Measurements from ENCODE around the gene AGO4. TPM values are rescaled to one million over a fixed set of nuclear protein-coding genes. Genes with fewer than 3 reads are reported as not detected.
"Not testable (repeated sequence)": the region's sequence is repeated elsewhere in the genome, so short reads cannot be mapped to it uniquely, and the experiment has no call there.

AGO4 gene
- total RNA-seq, 2 donors from 2014 or later: 17.6 to 20.5 TPM

DNA sequence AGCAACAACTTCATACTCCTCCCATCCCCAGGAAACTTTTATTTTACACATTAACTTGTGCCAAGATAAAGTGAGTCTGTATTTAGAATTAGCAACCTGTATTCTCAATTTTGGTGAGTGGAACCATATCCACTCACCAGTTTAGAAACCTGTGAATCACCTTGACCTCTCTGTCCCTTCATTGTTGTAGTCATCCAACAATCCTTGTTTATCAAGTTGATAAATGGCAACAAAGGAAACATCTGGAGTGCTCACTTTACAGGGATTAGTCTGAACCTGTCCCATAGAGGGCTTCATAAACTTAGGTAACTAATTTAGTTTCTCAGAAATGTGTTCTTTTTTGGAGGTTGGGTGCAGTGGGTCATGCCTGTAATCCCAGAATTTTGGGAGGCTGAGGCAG is 34.1 kb upstream of the AGO4 start:
- no peaks in the 10 kb centered on the region for H3K4me1 ChIP-seq (ENCODE audit: control insufficient read depth, insufficient read depth, low read length)
- H3K9ac ChIP-seq (ENCODE audit: extremely low read depth, low read length, poor library complexity, severe bottlenecking): no peak overlapping the region
- Mint-ChIP-seq H3K9me3 (no peaks in the 10 kb centered on the region), H3K36me3 (ENCODE audit: low read depth) (no peaks in the 10 kb centered on the region), H3K4me1 (no peaks in the 10 kb centered on the region), H3K27me3 (ENCODE audit: insufficient read depth) (no peaks in the 10 kb centered on the region), H3K4me3 (no peak overlapping the region), H3K27ac (no peak overlapping the region)
- TF ChIP-seq, protein P1, sequence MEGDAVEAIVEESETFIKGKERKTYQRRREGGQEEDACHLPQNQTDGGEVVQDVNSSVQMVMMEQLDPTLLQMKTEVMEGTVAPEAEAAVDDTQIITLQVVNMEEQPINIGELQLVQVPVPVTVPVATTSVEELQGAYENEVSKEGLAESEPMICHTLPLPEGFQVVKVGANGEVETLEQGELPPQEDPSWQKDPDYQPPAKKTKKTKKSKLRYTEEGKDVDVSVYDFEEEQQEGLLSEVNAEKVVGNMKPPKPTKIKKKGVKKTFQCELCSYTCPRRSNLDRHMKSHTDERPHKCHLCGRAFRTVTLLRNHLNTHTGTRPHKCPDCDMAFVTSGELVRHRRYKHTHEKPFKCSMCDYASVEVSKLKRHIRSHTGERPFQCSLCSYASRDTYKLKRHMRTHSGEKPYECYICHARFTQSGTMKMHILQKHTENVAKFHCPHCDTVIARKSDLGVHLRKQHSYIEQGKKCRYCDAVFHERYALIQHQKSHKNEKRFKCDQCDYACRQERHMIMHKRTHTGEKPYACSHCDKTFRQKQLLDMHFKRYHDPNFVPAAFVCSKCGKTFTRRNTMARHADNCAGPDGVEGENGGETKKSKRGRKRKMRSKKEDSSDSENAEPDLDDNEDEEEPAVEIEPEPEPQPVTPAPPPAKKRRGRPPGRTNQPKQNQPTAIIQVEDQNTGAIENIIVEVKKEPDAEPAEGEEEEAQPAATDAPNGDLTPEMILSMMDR (conservative IDR thresholded peaks at IDR 0.05): no peak
- H3K27me3 ChIP-seq (ENCODE audit: control insufficient read depth, insufficient read depth, low read length, poor library complexity, severe bottlenecking): no peaks in the 10 kb centered on the region
- no peak for DNase-seq
- H3K36me3 ChIP-seq (ENCODE audit: control insufficient read depth, insufficient read depth, low read length): no peaks in the 10 kb centered on the region
- H3K4me3 ChIP-seq (ENCODE audit: low read length): no peak overlapping the region
- no peaks in the 10 kb centered on the region for H3K9me3 ChIP-seq (ENCODE audit: control insufficient read depth, low read length)
- H3K27ac ChIP-seq (ENCODE audit: low read depth, low read length): no peak overlapping the region

DNA sequence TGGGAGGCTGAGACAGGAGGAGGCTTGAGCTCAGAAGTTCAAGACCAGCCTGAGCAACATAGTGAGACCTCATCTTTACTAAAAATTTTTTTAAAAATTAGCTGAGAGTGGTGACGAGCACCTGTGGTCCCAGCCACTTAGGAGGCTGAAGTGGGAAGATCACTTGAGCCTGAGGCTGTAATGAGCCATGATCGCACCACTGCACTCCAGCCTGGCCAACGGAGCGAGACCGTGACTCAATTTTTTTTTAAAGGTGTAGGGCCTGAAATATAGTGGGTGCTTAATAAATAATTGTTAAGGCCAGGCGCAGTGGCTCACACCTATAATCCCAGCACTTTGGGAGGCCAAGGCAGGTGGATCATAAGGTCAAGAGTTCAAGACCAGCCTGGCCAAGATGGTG is 31.6 kb upstream of the AGO4 start:
- H3K27me3 Mint-ChIP-seq (ENCODE audit: insufficient read depth); H3K36me3 ChIP-seq (ENCODE audit: control insufficient read depth, insufficient read depth, low read length): not testable (repeated sequence)

DNA sequence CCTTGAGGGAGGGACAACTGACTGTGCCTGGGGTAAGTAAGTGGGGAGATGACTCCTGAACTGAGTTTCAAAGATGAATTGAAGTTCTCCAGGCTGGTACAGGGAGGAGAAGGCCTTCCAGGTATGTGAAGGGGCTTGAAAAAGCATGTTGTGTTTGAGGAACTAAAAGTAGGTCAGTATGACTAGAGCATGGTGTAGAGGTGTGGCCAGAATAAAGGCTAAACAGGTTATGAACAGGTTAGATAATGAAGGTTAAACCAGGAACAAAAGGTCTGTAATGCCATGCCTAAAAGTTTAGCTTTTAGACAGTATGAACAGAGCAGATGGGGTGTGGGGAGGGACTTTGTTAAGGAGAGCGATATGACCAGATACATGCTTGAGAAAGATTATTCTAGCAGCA is 30.7 kb upstream of the AGO4 start:
- Mint-ChIP-seq H3K9me3 (no peaks in the 10 kb centered on the region), H3K36me3 (ENCODE audit: low read depth) (no peaks in the 10 kb centered on the region), H3K4me3 (no peak overlapping the region), H3K27ac (no peak overlapping the region), H3K4me1 (no peaks in the 10 kb centered on the region), H3K27me3 (ENCODE audit: insufficient read depth) (no peaks in the 10 kb centered on the region)
- Histone ChIP-seq H3K27ac (ENCODE audit: low read depth, low read length) (no peak overlapping the region), H3K9ac (ENCODE audit: extremely low read depth, low read length, poor library complexity, severe bottlenecking) (no peak overlapping the region), H3K4me1 (ENCODE audit: control insufficient read depth, insufficient read depth, low read length) (no peaks in the 10 kb centered on the region), H3K4me3 (ENCODE audit: low read length) (no peak overlapping the region), H3K36me3 (ENCODE audit: control insufficient read depth, insufficient read depth, low read length) (no peaks in the 10 kb centered on the region), H3K9me3 (ENCODE audit: control insufficient read depth, low read length) (no peaks in the 10 kb centered on the region), H3K27me3 (ENCODE audit: control insufficient read depth, insufficient read depth, low read length, poor library complexity, severe bottlenecking) (no peaks in the 10 kb centered on the region)
- TF ChIP-seq, protein P1 (conservative IDR thresholded peaks at IDR 0.05): no peak
- WGBS, 2 experiments (ENCODE audit: insufficient coverage in 1 of 2, insufficient read length in 1 of 2): 92 to 100% methylated on average over 1 of the region's 1 CpG
- DNase-seq: no peak

More for the DNA sequence above, 31.6 kb upstream of the AGO4 start:
- 90 to 94% methylated on average over 6 of the region's 6 CpGs for WGBS, 2 experiments (ENCODE audit: insufficient coverage in 1 of 2, insufficient read length in 1 of 2)
- H3K27ac Mint-ChIP-seq; H3K4me3 ChIP-seq (ENCODE audit: low read length); H3K27me3 ChIP-seq (ENCODE audit: control insufficient read depth, insufficient read depth, low read length, poor library complexity, severe bottlenecking); H3K27ac ChIP-seq (ENCODE audit: low read depth, low read length); H3K36me3 Mint-ChIP-seq (ENCODE audit: low read depth); H3K9me3 Mint-ChIP-seq; DNase-seq; H3K4me3 Mint-ChIP-seq; H3K9me3 ChIP-seq (ENCODE audit: control insufficient read depth, low read length); H3K9ac ChIP-seq (ENCODE audit: extremely low read depth, low read length, poor library complexity, severe bottlenecking); H3K4me1 ChIP-seq (ENCODE audit: control insufficient read depth, insufficient read depth, low read length); H3K4me1 Mint-ChIP-seq: not testable (repeated sequence)

DNA sequence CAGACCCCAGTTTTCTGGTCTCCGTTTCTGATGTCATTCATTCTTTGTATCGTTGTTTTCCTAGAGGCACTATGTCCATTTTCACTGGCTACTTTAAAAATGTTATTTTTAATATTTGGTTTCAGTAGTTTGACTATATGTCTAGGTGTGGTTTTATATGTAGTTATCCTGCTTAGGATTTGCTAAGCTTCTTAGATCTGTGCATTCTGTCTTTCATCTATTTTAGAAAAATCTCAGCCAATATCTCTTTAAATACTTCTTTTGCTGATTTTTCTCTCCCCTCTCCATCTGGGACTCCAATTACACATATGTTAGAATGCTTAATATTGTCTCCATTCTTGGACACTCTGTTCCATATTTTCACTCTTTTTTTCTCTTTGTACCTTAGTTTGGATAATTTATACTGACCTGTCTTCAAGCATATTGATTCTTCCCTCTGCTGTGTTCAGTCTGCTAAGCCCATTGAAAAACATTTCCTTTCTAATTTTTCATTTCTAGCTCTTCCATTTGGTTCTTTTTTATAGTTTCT is 24.7 kb upstream of the AGO4 start:
- no peak for DNase-seq
- no peaks in the 10 kb centered on the region for H3K9me3 Mint-ChIP-seq
- H3K36me3 Mint-ChIP-seq (ENCODE audit: low read depth): no peaks in the 10 kb centered on the region
- H3K27ac Mint-ChIP-seq: no peak overlapping the region
- 97% methylated on average over 2 of the region's 2 CpGs; no CpG with 5 or more reads in 1 of the 2 experiments for WGBS, 2 experiments (ENCODE audit: insufficient coverage in 1 of 2, insufficient read length in 1 of 2)
- Histone ChIP-seq H3K4me1 (ENCODE audit: control insufficient read depth, insufficient read depth, low read length) (no peaks in the 10 kb centered on the region), H3K36me3 (ENCODE audit: control insufficient read depth, insufficient read depth, low read length) (no peaks in the 10 kb centered on the region), H3K27me3 (ENCODE audit: control insufficient read depth, insufficient read depth, low read length, poor library complexity, severe bottlenecking) (no peaks in the 10 kb centered on the region), H3K9ac (ENCODE audit: extremely low read depth, low read length, poor library complexity, severe bottlenecking) (no peak overlapping the region), H3K4me3 (ENCODE audit: low read length) (no peak overlapping the region), H3K9me3 (ENCODE audit: control insufficient read depth, low read length) (no peaks in the 10 kb centered on the region), H3K27ac (ENCODE audit: low read depth, low read length) (no peak overlapping the region)
- TF ChIP-seq, protein P1 (conservative IDR thresholded peaks at IDR 0.05): no peak
- H3K4me1 Mint-ChIP-seq: no peaks in the 10 kb centered on the region
- H3K4me3 Mint-ChIP-seq: no peak overlapping the region
- H3K27me3 Mint-ChIP-seq (ENCODE audit: insufficient read depth): no peaks in the 10 kb centered on the region

DNA sequence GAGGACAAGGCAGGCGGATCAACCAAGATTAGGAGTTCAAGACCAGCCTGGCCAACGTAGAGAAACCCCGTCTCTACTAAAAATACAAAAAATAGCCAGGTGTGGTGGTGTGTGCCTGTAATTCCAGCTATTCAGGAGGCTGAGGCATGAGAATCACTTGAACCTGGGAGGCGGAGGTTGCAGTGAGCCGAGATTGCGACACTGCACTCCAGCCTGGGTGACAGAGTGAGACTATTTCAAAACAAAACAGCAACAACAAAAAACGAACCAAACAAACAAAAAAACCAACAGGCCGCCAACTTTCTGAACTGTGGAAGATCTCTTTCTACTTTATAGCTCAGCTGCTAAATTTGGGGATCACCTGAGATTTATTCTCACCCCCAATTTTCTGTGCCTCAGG is 23.5 kb upstream of the AGO4 start:
- H3K4me1 Mint-ChIP-seq; H3K4me3 Mint-ChIP-seq; H3K9me3 ChIP-seq (ENCODE audit: control insufficient read depth, low read length); DNase-seq; H3K9me3 Mint-ChIP-seq; H3K27me3 Mint-ChIP-seq (ENCODE audit: insufficient read depth); H3K27me3 ChIP-seq (ENCODE audit: control insufficient read depth, insufficient read depth, low read length, poor library complexity, severe bottlenecking); H3K27ac ChIP-seq (ENCODE audit: low read depth, low read length); H3K4me3 ChIP-seq (ENCODE audit: low read length); H3K36me3 ChIP-seq (ENCODE audit: control insufficient read depth, insufficient read depth, low read length); H3K27ac Mint-ChIP-seq; H3K36me3 Mint-ChIP-seq (ENCODE audit: low read depth); H3K9ac ChIP-seq (ENCODE audit: extremely low read depth, low read length, poor library complexity, severe bottlenecking); H3K4me1 ChIP-seq (ENCODE audit: control insufficient read depth, insufficient read depth, low read length): not testable (repeated sequence)
- 87 to 89% methylated on average over 8 of the region's 8 CpGs for WGBS, 2 experiments (ENCODE audit: insufficient coverage in 1 of 2, insufficient read length in 1 of 2)
